Activated T-helper 9 cell treated with anti-CD3 and anti-CD28 coated beads, Interleukin-2, amount 50 U/mL, for 16 hours (primary cell): Measurements from ENCODE around the gene RABEP1.

ENCODE experiments used
- DNase-seq: peaks from one replicate; pipeline ENCODE4 v3.0.0-alpha.2; 2020; ENCODE audit warnings: low read depth

Gene RABEP1

GRCh38 chr17:5269241-5269960 lies 12.7 kb upstream of the RABEP1 start:
- DNase-seq, result no peak

GRCh38 chr17:5272322-5272721 lies 9.8 kb upstream of the RABEP1 start:
- DNase-seq, result peak; percentile 8

- peak; percentile 21 for DNase-seq
Observed at GRCh38 chr17:5282642-5283217, 646 bp downstream of the RABEP1 start.

- no peak for DNase-seq
Observed at GRCh38 chr17:5283571-5284315, 1.7 kb downstream of the RABEP1 start.

- no peak for DNase-seq
Observed at GRCh38 chr17:5284681-5285080, 2.6 kb downstream of the RABEP1 start.

- DNase-seq, result no peak
Observed at GRCh38 chr17:5286846-5287245, 4.8 kb downstream of the RABEP1 start.

GRCh38 chr17:5291683-5292350 lies 9.7 kb downstream of the RABEP1 start:
- no peak for DNase-seq

GRCh38 chr17:5297245-5297644 lies 15.2 kb downstream of the RABEP1 start:
- no peak for DNase-seq

GRCh38 chr17:5299383-5299782 lies 17.3 kb downstream of the RABEP1 start:
- DNase-seq, result no peak

- DNase-seq, result no peak
Observed at GRCh38 chr17:5304636-5305035, 22.6 kb downstream of the RABEP1 start.

- no peak for DNase-seq
Observed at GRCh38 chr17:5309851-5310250, 27.8 kb downstream of the RABEP1 start.

- no peak for DNase-seq
Observed at GRCh38 chr17:5325851-5326250, 43.8 kb downstream of the RABEP1 start.

- no peak for DNase-seq
Observed at GRCh38 chr17:5329784-5330557, 47.9 kb downstream of the RABEP1 start.

- no peak for DNase-seq
Observed at GRCh38 chr17:5330981-5331380, 48.9 kb downstream of the RABEP1 start.

- DNase-seq, result no peak
Observed at GRCh38 chr17:5331506-5331905, 49.4 kb downstream of the RABEP1 start.

GRCh38 chr17:5344914-5345313 lies 62.8 kb downstream of the RABEP1 start:
- DNase-seq, result no peak

GRCh38 chr17:5352681-5353289 lies 70.7 kb downstream of the RABEP1 start:
- no peak for DNase-seq

GRCh38 chr17:5354310-5354709 lies 72.2 kb downstream of the RABEP1 start:
- DNase-seq, result no peak

- no peak for DNase-seq
Observed at GRCh38 chr17:5354886-5355415, 72.9 kb downstream of the RABEP1 start.

- DNase-seq, result no peak
Observed at GRCh38 chr17:5355421-5356129, 73.5 kb downstream of the RABEP1 start.

- DNase-seq, result no peak
Observed at GRCh38 chr17:5361426-5361825, 79.3 kb downstream of the RABEP1 start.
